MM.1S (cell line): Measurements from ENCODE around the gene GCC2.

Source experiments
- DNase-seq: peaks from one replicate; pipeline ENCODE4 v3.0.0-alpha.2; 2015
- H2AFZ ChIP-seq: fragments of 300-600 bp; sonication (generic); 2 replicates; pipeline ENCODE4 v1.6.0; 2016; ENCODE audit warnings: antibody characterized with exemption, low read length
- H3F3A ChIP-seq: fragments of 300-600 bp; sonication (generic); 2 replicates; pipeline ENCODE4 v1.6.1; 2016; ENCODE audit warnings: mild to moderate bottlenecking, antibody characterized with exemption, low read length, moderate library complexity, mixed read lengths; ENCODE audit not compliant: insufficient read depth
- H3K27ac ChIP-seq: fragments of 300-600 bp; sonication (generic); 2 replicates; pipeline ENCODE4 v1.5.1; 2016; ENCODE audit warnings: mild to moderate bottlenecking, low read length
- H3K27me3 ChIP-seq: fragments of 300-600 bp; sonication (generic); replicated peaks from 2 replicates; pipeline ENCODE4 v1.6.0; 2016; ENCODE audit warnings: low read length; ENCODE audit not compliant: insufficient read depth
- H3K36me3 ChIP-seq: fragments of 300-600 bp; sonication (generic); replicated peaks from 2 replicates; pipeline ENCODE4 v1.6.1; 2016; ENCODE audit warnings: mild to moderate bottlenecking, low read length, mixed read lengths; ENCODE audit not compliant: insufficient read depth
- H3K4me1 ChIP-seq: fragments of 300-600 bp; sonication (generic); 2 replicates; pipeline ENCODE4 v1.6.1; 2016; ENCODE audit warnings: low read length, mixed read lengths
- H3K4me2 ChIP-seq: fragments of 300-600 bp; sonication (generic); 2 replicates; pipeline ENCODE4 v1.6.0; 2016; ENCODE audit warnings: low read depth, low read length
- H3K4me3 ChIP-seq: fragments of 300-600 bp; sonication (generic); 2 replicates; pipeline ENCODE4 v1.5.1; 2016; ENCODE audit warnings: low read length, mixed read lengths
- H3K79me2 ChIP-seq: fragments of 300-600 bp; sonication (generic); 2 replicates; pipeline ENCODE4 v1.6.1; 2016; ENCODE audit warnings: mixed run types, low read length, mixed read lengths
- H3K9ac ChIP-seq: fragments of 300-600 bp; sonication (generic); 2 replicates; pipeline ENCODE4 v1.6.1; 2016; ENCODE audit warnings: low read length, mixed read lengths
- H3K9me2 ChIP-seq: fragments of 300-600 bp; sonication (generic); replicated peaks from 2 replicates; pipeline ENCODE4 v1.6.1; 2016; ENCODE audit warnings: mild to moderate bottlenecking, low read length, mixed read lengths; ENCODE audit not compliant: insufficient read depth
- H3K9me3 ChIP-seq: fragments of 300-600 bp; sonication (generic); replicated peaks from 2 replicates; pipeline ENCODE4 v1.6.1; 2016; ENCODE audit warnings: mild to moderate bottlenecking, low read length, mixed read lengths; ENCODE audit not compliant: insufficient read depth
- H4K20me1 ChIP-seq: fragments of 300-600 bp; sonication (generic); 2 replicates; pipeline ENCODE4 v1.6.1; 2016; ENCODE audit warnings: mild to moderate bottlenecking, low read length, moderate library complexity, mixed read lengths; ENCODE audit not compliant: insufficient read depth
- EZH2 ChIP-seq: fragments of 300-600 bp; sonication (generic); optimal IDR thresholded peaks from 2 replicates; pipeline ENCODE3; 2017; ENCODE audit warnings: low read depth, mild to moderate bottlenecking, antibody characterized with exemption, low read length, mixed read lengths
- EZH2phosphoT487 ChIP-seq: fragments of 300-600 bp; sonication (generic); IDR thresholded peaks from 2 replicates; pipeline ENCODE4 v1.6.1; 2018; ENCODE audit warnings: antibody characterized with exemption, low read length
- TF ChIP-seq, protein P1 (sequence below): fragments of 300-600 bp; sonication (generic); IDR thresholded peaks from 2 replicates; pipeline ENCODE4 v1.5.1; 2016; ENCODE audit warnings: antibody characterized with exemption, low read length, mixed read lengths

Gene GCC2

DNA sequence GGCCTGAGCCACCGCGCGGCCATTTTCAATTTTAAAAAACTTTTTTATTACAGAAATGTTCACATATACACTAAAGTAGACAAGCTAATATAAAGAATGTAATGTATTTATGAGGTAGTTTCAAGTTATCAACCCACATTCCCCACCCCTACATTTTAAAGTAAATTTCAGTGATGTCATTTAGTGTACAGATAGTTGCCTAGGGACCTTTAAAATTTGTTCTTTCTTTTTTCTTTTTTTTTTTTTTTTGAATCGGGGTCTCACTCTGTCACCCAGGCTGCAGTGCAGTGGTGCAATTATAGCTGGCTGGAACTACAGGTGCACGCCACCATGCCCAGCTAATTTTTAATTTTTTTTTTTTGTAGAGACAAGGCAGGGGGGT lies 82.7 kb downstream of the GCC2 start:
- peaks cover 12% of the 10 kb centered on the region; the same call in 1 of the 2 replicates for H3F3A ChIP-seq
- peaks cover 21% of the 10 kb centered on the region for H3K79me2 ChIP-seq
- TF ChIP-seq EZH2phosphoT487: no peak
- TF ChIP-seq, protein P1, sequence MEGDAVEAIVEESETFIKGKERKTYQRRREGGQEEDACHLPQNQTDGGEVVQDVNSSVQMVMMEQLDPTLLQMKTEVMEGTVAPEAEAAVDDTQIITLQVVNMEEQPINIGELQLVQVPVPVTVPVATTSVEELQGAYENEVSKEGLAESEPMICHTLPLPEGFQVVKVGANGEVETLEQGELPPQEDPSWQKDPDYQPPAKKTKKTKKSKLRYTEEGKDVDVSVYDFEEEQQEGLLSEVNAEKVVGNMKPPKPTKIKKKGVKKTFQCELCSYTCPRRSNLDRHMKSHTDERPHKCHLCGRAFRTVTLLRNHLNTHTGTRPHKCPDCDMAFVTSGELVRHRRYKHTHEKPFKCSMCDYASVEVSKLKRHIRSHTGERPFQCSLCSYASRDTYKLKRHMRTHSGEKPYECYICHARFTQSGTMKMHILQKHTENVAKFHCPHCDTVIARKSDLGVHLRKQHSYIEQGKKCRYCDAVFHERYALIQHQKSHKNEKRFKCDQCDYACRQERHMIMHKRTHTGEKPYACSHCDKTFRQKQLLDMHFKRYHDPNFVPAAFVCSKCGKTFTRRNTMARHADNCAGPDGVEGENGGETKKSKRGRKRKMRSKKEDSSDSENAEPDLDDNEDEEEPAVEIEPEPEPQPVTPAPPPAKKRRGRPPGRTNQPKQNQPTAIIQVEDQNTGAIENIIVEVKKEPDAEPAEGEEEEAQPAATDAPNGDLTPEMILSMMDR: no peak
- TF ChIP-seq EZH2: no peak
- no peak overlapping the region for H3K4me3 ChIP-seq
- DNase-seq: no peak
- no peaks in the 10 kb centered on the region for H3K36me3 ChIP-seq
- H3K4me2 ChIP-seq: no peak overlapping the region
- H2AFZ ChIP-seq: no peak overlapping the region
- no peaks in the 10 kb centered on the region for H3K9me2 ChIP-seq
- no peaks in the 10 kb centered on the region for H4K20me1 ChIP-seq
- no peaks in the 10 kb centered on the region for H3K9me3 ChIP-seq
- H3K27me3 ChIP-seq: no peaks in the 10 kb centered on the region
- H3K9ac ChIP-seq: no peak overlapping the region
- no peak overlapping the region for H3K27ac ChIP-seq
- H3K4me1 ChIP-seq: peaks cover 8% of the 10 kb centered on the region; the same call in 1 of the 2 replicates

DNA sequence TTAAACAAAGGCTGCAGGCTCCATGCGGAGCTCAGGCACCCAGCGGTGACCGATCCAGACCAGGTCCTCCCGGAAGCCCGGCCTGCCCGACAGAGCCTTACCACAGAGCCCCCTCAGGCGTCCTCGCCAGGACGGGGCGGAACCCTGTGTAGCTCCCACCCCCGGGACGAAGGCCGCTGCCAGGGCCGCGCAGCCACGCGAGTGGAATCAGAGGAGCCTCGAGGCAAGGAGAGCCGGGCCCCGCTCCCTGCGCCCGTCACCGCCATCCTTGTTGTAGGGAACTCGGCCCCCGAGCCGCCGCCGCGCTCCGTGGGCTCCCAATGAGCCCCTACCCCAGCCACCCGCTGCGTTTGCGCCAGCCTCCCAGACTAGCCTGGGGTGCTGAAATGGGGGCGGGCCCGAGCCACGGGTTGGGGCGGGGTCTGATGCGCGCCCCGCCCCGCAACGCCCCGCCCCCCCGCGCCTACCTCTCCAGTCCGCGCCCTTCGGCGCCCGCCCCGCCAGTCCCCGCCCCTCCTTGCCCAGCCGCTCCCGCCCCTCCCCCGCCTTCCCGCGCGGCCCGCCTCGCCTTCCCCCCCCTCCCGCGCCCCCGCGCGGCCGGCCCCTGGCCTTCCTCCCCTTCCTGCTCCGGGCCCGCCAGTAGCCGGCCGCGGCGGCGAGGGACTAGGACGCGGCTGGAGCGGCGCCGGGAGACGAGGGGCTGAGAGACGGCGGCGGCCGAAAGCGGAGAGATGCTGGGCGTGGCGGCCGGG lies 85.0 kb downstream of the GCC2 start, which contains the start of gene LIMS1:
Gene LIMS1, plus strand, starts transcription at position 639 of the 752 bp plus-strand sequence. Its CDS starts 93 bp downstream, at position 732.
- Histone ChIP-seq H3K27ac (peak within 1 kb of the TSS; percentile 78), H4K20me1 (no peaks in the 10 kb centered on the region), H3K27me3 (no peaks in the 10 kb centered on the region), H3K9me3 (no peaks in the 10 kb centered on the region), H3K36me3 (no peaks in the 10 kb centered on the region), H3K4me2 (peak within 1 kb of the TSS; percentile 84), H3K4me1 (peaks cover 8% of the 10 kb centered on the region; the same call in 1 of the 2 replicates), H3K79me2 (peaks cover 44% of the 10 kb centered on the region), H3K4me3 (peak within 1 kb of the TSS; percentile 97), H2AFZ (peak within 1 kb of the TSS; percentile 97), H3K9me2 (no peaks in the 10 kb centered on the region), H3F3A (peaks cover 12% of the 10 kb centered on the region; the same call in 1 of the 2 replicates), H3K9ac (peak within 1 kb of the TSS; percentile 87)
- peak; percentile 84 for DNase-seq
- TF ChIP-seq, protein P1: no peak
- TF ChIP-seq EZH2phosphoT487 (no peak), EZH2 (no peak)

DNA sequence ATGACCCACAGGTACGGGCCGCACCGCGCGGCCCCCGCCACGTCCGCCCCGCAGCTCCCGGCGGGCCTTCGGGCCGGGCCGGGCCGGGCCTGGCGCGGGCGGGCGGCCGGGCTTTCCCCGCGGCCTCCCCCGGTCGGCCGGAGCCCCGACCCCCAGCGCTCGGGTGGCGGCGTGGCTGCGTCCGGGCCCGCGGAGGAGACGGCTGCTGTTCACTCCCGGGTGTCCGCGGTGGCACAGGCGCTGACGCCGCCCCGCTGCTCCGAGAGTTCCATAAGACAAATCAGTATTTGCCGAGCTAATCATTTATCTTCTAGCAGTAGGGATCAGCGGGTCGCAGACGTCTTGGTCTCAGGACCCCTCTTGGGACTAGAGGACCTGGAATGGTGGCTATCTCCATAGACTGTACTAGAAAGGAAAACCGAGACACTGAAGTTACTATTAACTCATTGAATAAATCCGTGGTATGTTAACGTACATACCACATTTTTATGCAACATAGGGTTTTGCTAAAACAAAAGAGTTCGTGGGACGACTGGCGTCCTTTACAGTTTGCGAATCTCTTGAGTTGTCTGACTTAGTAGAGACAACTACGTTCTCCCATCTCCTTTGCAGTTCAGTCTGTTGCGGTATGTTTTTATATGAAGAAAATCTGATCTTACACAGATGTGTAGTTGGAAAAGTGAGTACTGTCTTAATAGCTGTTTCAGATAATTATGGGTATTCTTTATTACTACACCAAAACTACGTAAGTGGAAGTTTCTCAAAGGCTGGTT lies 85.8 kb downstream of the GCC2 start:
- H3K9ac ChIP-seq: peak overlapping the region; percentile 73
- no peaks in the 10 kb centered on the region for H4K20me1 ChIP-seq
- DNase-seq: peak; percentile 52
- no peaks in the 10 kb centered on the region for H3K9me3 ChIP-seq
- peaks cover 52% of the 10 kb centered on the region for H3K79me2 ChIP-seq
- peak overlapping the region; percentile 84 for H3K4me2 ChIP-seq
- peaks cover 12% of the 10 kb centered on the region; the same call in 1 of the 2 replicates for H3F3A ChIP-seq
- H3K27ac ChIP-seq: peak overlapping the region; percentile 63; the same call in 1 of the 2 replicates
- TF ChIP-seq EZH2phosphoT487 (no peak), EZH2 (no peak)
- TF ChIP-seq, protein P1: no peak
- peak overlapping the region; percentile 97 for H3K4me3 ChIP-seq
- H3K36me3 ChIP-seq: no peaks in the 10 kb centered on the region
- H3K4me1 ChIP-seq: peaks cover 8% of the 10 kb centered on the region; the same call in 1 of the 2 replicates
- H3K27me3 ChIP-seq: no peaks in the 10 kb centered on the region
- H2AFZ ChIP-seq: peak overlapping the region; percentile 55
- no peaks in the 10 kb centered on the region for H3K9me2 ChIP-seq
